HEK293T (cell line): ENCODE measurements around the gene ART5.

Experiments
- CTCF ChIA-PET: fragments of 350-600 bp; formaldehyde crosslinking; extraction: SDS; loops from one replicate; lab custom pipeline; 2021; ENCODE audit warnings: antibody characterized with exemption, inconsistent platforms; lab: Yijun Ruan, JAX
- POLR2A ChIA-PET: fragments of 350-600 bp; formaldehyde crosslinking; extraction: SDS; loops from one replicate; lab custom pipeline; 2020; ENCODE audit warnings: antibody characterized with exemption, inconsistent platforms; lab: Yijun Ruan, JAX
- DNase-seq: peaks from one replicate; pipeline ENCODE4 v3.0.0; 2012; ENCODE audit warnings: mixed read lengths; ENCODE audit errors: extremely low spot score
- ARNT ChIP-seq: fragments of 450-650 bp; IDR thresholded peaks from 2 replicates; pipeline ENCODE4 v1.6.1; 2017; ENCODE audit warnings: mild to moderate bottlenecking
- BHLHE40 ChIP-seq: fragments of 450-650 bp; IDR thresholded peaks from 2 replicates; pipeline ENCODE4 v1.6.1; 2016; ENCODE audit warnings: mild to moderate bottlenecking, moderate library complexity, borderline replicate concordance
- CTBP1 ChIP-seq: fragments of 450-650 bp; IDR thresholded peaks from 2 replicates; pipeline ENCODE4 v1.6.1; 2016; ENCODE audit warnings: borderline replicate concordance
- ELF4 ChIP-seq: fragments of 450-650 bp; IDR thresholded peaks from 2 replicates; pipeline ENCODE4 v1.6.1; 2017; ENCODE audit warnings: antibody characterized with exemption
- FOXA1 ChIP-seq: fragments of 450-650 bp; IDR thresholded peaks from 2 replicates; pipeline ENCODE4 v1.6.1; 2016; ENCODE audit warnings: mild to moderate bottlenecking
- FOXK2 ChIP-seq: fragments of 450-650 bp; IDR thresholded peaks from 2 replicates; pipeline ENCODE4 v1.6.1; 2016; ENCODE audit warnings: mild to moderate bottlenecking
- FOXM1 ChIP-seq: fragments of 450-650 bp; IDR thresholded peaks from 2 replicates; pipeline ENCODE4 v1.6.1; 2017; ENCODE audit warnings: mild to moderate bottlenecking, borderline replicate concordance
- HDGF ChIP-seq: fragments of 450-650 bp; IDR thresholded peaks from 2 replicates; pipeline ENCODE4 v1.6.1; 2017; ENCODE audit warnings: antibody characterized with exemption, borderline replicate concordance
- L3MBTL2 ChIP-seq: fragments of 450-650 bp; conservative IDR thresholded peaks from 2 replicates; pipeline ENCODE4 v1.6.1; 2016; ENCODE audit warnings: mild to moderate bottlenecking
- LEF1 ChIP-seq: fragments of 450-650 bp; IDR thresholded peaks from 2 replicates; pipeline ENCODE4 v1.6.1; 2017; ENCODE audit warnings: mild to moderate bottlenecking, borderline replicate concordance
- NFRKB ChIP-seq: fragments of 450-650 bp; IDR thresholded peaks from 2 replicates; pipeline ENCODE4 v1.6.1; 2016; ENCODE audit warnings: mild to moderate bottlenecking, moderate library complexity
- PKNOX1 ChIP-seq: fragments of 450-650 bp; IDR thresholded peaks from 2 replicates; pipeline ENCODE4 v1.6.1; 2016
- SP1 ChIP-seq: fragments of 450-650 bp; IDR thresholded peaks from 2 replicates; pipeline ENCODE4 v1.6.1; 2017
- SUZ12 ChIP-seq: fragments of 450-650 bp; IDR thresholded peaks from 2 replicates; pipeline ENCODE4 v1.6.1; 2016; ENCODE audit warnings: mild to moderate bottlenecking
- TARDBP ChIP-seq: fragments of 450-650 bp; IDR thresholded peaks from 2 replicates; pipeline ENCODE4 v1.6.1; 2016
- ZNF384 ChIP-seq: fragments of 450-650 bp; IDR thresholded peaks from 2 replicates; pipeline ENCODE4 v1.6.1; 2016

Gene ART5

DNA sequence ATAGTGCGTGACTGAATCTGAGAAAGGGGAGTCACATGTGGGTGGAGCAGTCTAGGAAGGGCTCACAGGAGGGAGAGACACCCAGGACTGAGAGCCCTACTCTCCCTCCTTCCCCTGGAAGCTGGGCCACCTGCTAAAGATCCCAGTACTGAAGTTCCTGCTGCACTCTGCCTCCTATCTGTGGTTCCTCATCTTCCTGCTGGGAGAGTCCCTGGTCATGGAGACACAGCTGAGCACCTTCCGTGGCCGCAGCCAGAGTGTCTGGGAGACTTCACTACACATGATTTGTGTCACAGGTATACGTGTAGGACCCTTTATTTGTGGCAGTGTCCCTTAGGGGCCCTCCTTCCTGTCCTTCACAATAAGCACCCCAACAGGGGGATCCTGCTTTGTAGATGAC lies 19.3 kb downstream of the ART5 start:
- CTCF ChIA-PET, result no interaction called here
- no peak for DNase-seq
- POLR2A ChIA-PET, result no interaction called here

DNA sequence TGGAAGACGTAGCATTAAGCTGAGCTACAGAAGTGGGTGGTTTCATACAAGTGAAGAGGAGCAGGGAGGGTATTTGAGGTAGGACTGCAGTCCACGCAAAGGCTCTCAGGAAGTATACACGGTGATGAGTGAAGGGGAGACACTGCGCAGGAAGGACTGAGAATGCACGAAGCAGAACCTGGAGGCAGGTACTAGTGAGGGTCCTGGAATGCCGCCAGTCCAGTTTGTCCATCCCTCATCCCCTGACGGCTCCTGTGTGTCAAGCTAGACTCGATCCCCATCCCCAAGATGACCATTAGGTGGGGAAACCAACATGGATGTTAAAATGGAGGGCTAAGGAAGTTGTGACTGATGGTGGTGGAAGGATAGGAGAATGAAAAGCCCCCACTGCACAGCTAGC lies 23.8 kb downstream of the ART5 start:
- CTCF ChIA-PET, result no interaction called here
- POLR2A ChIA-PET, result no interaction called here
- TF ChIP-seq SUZ12 (no peak), NFRKB (no peak)
- no peak for DNase-seq

More for the DNA sequence above, 19.3 kb downstream of the ART5 start:
- TF ChIP-seq SUZ12, result no peak
- no peak for TF ChIP-seq ARNT

- DNase-seq, result no peak
- POLR2A ChIA-PET, result no interaction called here
- CTCF ChIA-PET, result no interaction called here
- TF ChIP-seq ARNT (no peak), LEF1 (no peak), L3MBTL2 (no peak), CTBP1 (no peak), NFRKB (no peak), PKNOX1 (no peak), HDGF (no peak), BHLHE40 (no peak)
These were observed 24.9 kb downstream of the ART5 start for GRCh38 chr11:3616721-3617460.

DNA sequence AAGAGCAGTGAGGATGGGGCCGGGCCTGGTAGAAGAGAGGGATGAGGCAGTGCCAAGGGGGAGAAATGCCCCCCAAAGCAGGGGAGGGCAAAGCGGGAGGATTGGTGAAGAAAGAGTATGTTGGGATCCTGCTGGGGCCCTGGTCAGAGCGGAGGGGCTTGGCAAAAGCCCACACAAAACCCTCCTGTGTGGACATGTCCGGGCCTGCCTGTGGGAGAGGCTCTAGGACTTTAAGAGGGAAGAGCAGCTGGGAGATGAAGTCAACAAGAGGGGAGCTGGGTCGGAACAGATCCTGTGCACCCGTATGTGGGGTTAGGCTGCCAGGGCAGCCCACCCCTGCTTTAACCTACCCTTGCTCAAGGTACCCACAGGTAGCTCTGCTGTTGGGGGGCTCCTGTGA lies 25.8 kb downstream of the ART5 start:
- POLR2A ChIA-PET, result no interaction called here

DNA sequence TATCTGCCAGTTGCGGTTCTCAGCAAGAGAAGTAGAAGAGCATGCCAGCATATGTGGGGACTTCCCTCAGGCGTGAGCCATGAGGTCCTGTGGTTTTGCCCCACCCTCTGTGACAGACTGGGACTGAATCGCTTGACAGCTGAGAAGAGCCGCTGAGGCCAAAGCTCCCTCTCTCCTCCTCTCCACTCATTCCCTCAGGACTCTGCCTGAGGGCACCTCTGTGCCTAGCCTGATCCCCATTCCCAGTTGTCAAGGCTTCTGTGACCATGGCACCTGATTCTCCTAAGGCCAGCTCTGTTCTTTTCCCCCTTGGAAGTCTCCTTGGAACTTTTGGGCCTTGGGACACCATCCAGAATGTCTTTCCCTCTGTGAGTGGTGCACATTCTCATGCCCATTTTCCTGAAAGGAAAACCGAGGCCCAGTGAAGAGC lies 27.0 kb downstream of the ART5 start:
- DNase-seq, result no peak
- CTCF ChIA-PET, result interaction anchor here (1.5 kb wide), 1 partner anchor 34 kb away, joined by 3 read pairs; no protein-coding TSS in a partner anchor
- POLR2A ChIA-PET, result no interaction called here
- TF ChIP-seq FOXM1, result no peak
- TF ChIP-seq ELF4, result no peak

More for the DNA sequence above, 25.8 kb downstream of the ART5 start:
- no peak for TF ChIP-seq FOXM1
- TF ChIP-seq ELF4, result no peak
- no peak for TF ChIP-seq L3MBTL2
- TF ChIP-seq ZNF384, result no peak
- no peak for TF ChIP-seq PKNOX1
- TF ChIP-seq SUZ12, result no peak
- no peak for TF ChIP-seq NFRKB
- no peak for TF ChIP-seq FOXK2
- no peak for TF ChIP-seq SP1
- no peak for TF ChIP-seq TARDBP
- no peak for TF ChIP-seq CTBP1
- no peak for TF ChIP-seq FOXA1
- CTCF ChIA-PET, result no interaction called here
- no peak for DNase-seq

GRCh38 chr11:3613998-3614741 lies 27.6 kb downstream of the ART5 start:
- no peak for DNase-seq
- ChIA-PET CTCF (interaction anchor here (1.5 kb wide), 1 partner anchor 34 kb away, joined by 3 read pairs; no protein-coding TSS in a partner anchor), POLR2A (no interaction called here)
- no peak for TF ChIP-seq HDGF
- TF ChIP-seq FOXK2, result no peak
- TF ChIP-seq ARNT, result no peak
- no peak for TF ChIP-seq SP1
- TF ChIP-seq LEF1, result no peak
- no peak for TF ChIP-seq FOXM1
- no peak for TF ChIP-seq L3MBTL2
- no peak for TF ChIP-seq NFRKB
- no peak for TF ChIP-seq CTBP1
- TF ChIP-seq TARDBP, result no peak
- TF ChIP-seq BHLHE40, result no peak
- no peak for TF ChIP-seq ZNF384

GRCh38 chr11:3611976-3612678 lies 29.7 kb downstream of the ART5 start:
- no peak for DNase-seq
- POLR2A ChIA-PET, result no interaction called here
- CTCF ChIA-PET, result no interaction called here
- TF ChIP-seq HDGF (no peak), NFRKB (no peak), PKNOX1 (no peak), FOXK2 (no peak), FOXA1 (no peak), TARDBP (no peak), LEF1 (no peak), FOXM1 (no peak), ELF4 (no peak), ZNF384 (no peak), L3MBTL2 (no peak), CTBP1 (no peak), BHLHE40 (no peak), SUZ12 (no peak), ARNT (no peak), SP1 (no peak)
